Mucosa of descending colon (tissue), 3 donors: ENCODE data around the gene AADACL2. TPM values are rescaled to one million over a fixed set of nuclear protein-coding genes. Genes with fewer than 3 reads are reported as not detected.

ENCODE experiments used
- ATAC-seq: fragments of 200-7000 bp; cut with Tn5 transposase; one replicate; pipeline ENCODE4 v1.9.1; 2020; ENCODE audit warnings: mild to moderate bottlenecking, moderate library complexity
- DNase-seq, 3 donors: peaks; one replicate each; pipeline ENCODE4 v3.0.0-alpha.2; 2020
- H3K36me3 ChIP-seq: fragments of 200-600 bp; one replicate; pipeline ENCODE4 v1.8.0; 2021; ENCODE audit warnings: low read depth, mild to moderate bottlenecking
- H3K4me1 ChIP-seq: fragments of 200-600 bp; one replicate; pipeline ENCODE4 v1.8.0; 2021; ENCODE audit warnings: low read depth, mild to moderate bottlenecking
- H3K4me3 ChIP-seq: fragments of 200-600 bp; one replicate; pipeline ENCODE4 v1.8.0; 2021; ENCODE audit warnings: mild to moderate bottlenecking
- H3K9me3 ChIP-seq: fragments of 200-600 bp; one replicate; pipeline ENCODE4 v1.8.0; 2021; ENCODE audit warnings: mild to moderate bottlenecking
- CTCF ChIP-seq: fragments of 200-600 bp; IDR thresholded peaks from one replicate; pipeline ENCODE4 v1.8.0; 2022; ENCODE audit warnings: antibody characterized with exemption, mild to moderate bottlenecking
- intact Hi-C, 2 donors: fragments of 100-400 bp; cut with DNase I in 1 of 2; cut with micrococcal nuclease in 1 of 2; formaldehyde crosslinking; loops; one replicate each; pipeline versions ENCODE4 v1.11.0 to v1.11.1; 2022; cut with DNase I, micrococcal nuclease
- total RNA-seq, 3 donors: library from RNA; stranded (reverse); fragmentation: NEBNext Ultra II Directional in 2 of 3; extraction: Animal tissue kit (Norgen Biotek cat#: 25700) in 2 of 3; gene quantifications; one replicate each; pipeline versions ENCODE4 v1.2.1 to v1.2.4, GENCODE V29; 2021 to 2023
- donor health status: DM: no; HTN: no; CAD: no; lungs with moderate emphysema.
- donor health status: DM: no; HTN: no; CAD: no.
- donor health status: DM: no; HTN: yes; CAD: no.

AADACL2 gene
- total RNA-seq, 3 donors from 2014 or later = 0.28 TPM; not detected in 2

- TF ChIP-seq CTCF = no peak
- H3K4me3 ChIP-seq = no peak overlapping the region
- no peaks in the 10 kb centered on the region for H3K36me3 ChIP-seq
- intact Hi-C loops = no loop called here
- DNase-seq (no peak), ATAC-seq (no peak)
- no peaks in the 10 kb centered on the region for H3K9me3 ChIP-seq
- H3K4me1 ChIP-seq = no peaks in the 10 kb centered on the region
Observed at GRCh38 chr3:151804267-151804666, 70.5 kb downstream of the AADACL2 start.

GRCh38 chr3:151806838-151807237 is 73.1 kb downstream of the AADACL2 start:
- TF ChIP-seq CTCF = no peak
- no peaks in the 10 kb centered on the region for H3K36me3 ChIP-seq
- intact Hi-C loops = no loop called here
- ATAC-seq (no peak), DNase-seq (no peak)
- no peak overlapping the region for H3K4me3 ChIP-seq
- H3K9me3 ChIP-seq = no peaks in the 10 kb centered on the region
- no peaks in the 10 kb centered on the region for H3K4me1 ChIP-seq

Other genes starting within 250 kb of the AADACL2 start
- under 1 TPM in 2 of 3 donors, not detected in 1; 0.19 to 0.35 TPM for gene AADAC, start 80.2 kb downstream of the AADACL2 start, total RNA-seq
- gene SUCNR1, start 139.7 kb downstream of the AADACL2 start, total RNA-seq = under 1 TPM; 0.35 to 0.65 (median 0.41) TPM